Dermis lymphatic vessel endothelial cell (primary cell): ENCODE measurements around the gene GXYLT2. TPM values are rescaled to one million over a fixed set of nuclear protein-coding genes. Genes with fewer than 3 reads are reported as not detected.

Source experiments
- total RNA-seq: library from RNA; depleted of rRNA; stranded (reverse); fragments of >200 nt; gene quantifications from 2 replicates; pipeline ENCODE4 v1.2.1, GENCODE V29; 2014

The GXYLT2 gene, protein sequence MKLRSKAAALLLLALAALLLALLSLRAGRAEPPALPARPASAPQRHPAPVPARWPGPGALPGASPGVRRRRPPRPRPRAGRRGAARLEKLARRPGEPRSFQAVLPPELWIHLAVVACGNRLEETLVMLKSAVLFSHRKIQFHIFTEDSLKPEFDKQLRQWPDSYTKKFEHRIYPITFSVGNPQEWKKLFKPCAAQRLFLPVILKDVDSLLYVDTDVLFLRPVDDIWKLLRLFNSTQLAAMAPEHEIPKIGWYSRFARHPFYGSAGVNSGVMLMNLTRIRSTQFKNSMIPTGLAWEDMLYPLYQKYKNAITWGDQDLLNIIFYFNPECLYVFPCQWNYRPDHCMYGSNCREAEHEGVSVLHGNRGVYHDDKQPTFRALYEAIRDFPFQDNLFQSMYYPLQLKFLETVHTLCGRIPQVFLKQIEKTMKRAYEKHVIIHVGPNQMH
- total RNA-seq: 0.09 and 0.11 TPM in 2 replicates

DNA sequence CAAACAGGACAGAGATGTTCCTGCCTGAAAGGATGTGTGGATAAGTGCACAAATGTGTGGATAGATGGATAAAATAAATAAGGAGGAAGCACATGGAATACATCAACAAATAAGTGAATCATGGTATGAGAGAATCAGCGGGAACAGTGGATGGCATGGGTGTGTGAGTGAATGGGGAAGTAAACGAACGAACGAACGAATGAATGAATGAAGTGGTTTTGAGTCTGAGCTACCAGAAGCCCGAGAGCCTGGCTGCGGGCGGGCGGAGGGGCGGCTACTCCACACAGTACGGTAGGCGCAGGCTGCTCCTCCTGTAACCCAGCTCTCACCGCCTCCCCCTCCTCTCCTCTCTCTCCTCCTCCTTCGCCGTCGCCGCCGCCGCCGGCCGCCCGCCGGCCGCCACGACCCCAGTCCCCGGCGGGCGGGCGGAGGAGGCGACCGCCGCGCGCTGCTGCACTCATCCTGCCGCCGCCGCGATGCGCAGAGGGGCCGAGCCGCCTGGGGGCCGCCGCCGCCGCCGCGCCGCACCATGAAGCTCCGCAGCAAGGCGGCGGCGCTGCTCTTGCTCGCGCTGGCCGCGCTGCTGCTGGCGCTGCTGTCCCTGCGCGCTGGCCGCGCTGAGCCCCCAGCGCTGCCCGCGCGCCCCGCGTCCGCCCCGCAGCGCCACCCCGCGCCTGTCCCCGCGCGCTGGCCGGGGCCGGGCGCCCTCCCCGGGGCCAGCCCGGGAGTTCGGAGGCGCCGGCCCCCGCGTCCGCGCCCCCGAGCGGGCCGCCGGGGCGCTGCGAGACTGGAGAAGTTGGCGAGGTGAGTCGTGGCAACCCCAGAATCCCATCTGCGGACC lies at the start of gene GXYLT2:
GXYLT2 (plus strand) TSS at position 342 of the 841 bp plus-strand sequence; CDS start at position 530, 188 bp downstream.

DNA sequence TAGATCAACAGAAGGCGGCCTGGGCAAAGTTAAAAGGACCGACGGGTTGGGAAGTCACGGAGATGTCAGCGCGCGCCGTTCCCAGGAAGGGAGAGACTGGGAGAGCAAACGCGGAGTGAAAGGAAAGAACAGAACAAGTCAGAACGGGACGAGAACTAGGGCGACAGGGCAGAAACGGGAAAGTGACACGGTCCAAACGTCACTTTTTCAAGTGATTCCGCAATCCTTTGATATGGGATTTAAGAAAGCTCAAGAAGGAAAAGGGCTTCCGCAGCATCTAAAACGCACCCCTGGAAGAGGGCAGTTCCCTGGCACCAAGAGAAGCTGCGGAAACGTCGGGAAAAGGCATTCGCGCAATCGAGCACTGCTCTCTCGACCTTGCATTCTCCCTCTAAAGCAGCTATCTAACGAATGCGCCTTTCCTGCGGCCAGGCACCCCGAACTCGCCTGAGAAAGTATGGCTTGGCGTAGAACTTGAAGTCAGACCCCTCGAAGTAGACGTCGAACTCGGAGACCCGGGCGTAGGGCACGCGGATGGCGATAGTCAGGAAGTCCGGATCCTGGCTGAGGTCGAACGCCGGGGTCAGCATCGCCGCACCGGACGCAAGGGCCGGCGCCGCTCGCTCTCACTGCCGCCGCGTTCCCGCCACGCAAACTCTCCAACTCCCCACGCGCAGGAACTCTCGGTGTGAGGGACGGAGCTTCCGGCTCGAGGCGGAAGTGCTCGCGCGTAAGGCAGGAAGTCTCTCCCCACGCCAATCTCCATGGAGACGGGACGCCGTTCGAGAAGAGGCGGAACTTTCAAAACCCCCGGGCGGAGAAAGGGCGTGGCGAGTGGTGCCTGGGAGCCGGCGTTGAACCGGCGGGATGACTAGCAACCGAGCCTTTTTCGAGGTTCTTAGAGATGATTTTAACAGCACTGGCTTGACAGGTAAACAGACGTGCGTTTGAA lies 39.8 kb upstream of the GXYLT2 start, which contains the start of gene SHQ1:
SHQ1 (minus strand) TSS at position 695 of the 952 bp plus-strand sequence; CDS start at position 590, 105 bp downstream.

DNA sequence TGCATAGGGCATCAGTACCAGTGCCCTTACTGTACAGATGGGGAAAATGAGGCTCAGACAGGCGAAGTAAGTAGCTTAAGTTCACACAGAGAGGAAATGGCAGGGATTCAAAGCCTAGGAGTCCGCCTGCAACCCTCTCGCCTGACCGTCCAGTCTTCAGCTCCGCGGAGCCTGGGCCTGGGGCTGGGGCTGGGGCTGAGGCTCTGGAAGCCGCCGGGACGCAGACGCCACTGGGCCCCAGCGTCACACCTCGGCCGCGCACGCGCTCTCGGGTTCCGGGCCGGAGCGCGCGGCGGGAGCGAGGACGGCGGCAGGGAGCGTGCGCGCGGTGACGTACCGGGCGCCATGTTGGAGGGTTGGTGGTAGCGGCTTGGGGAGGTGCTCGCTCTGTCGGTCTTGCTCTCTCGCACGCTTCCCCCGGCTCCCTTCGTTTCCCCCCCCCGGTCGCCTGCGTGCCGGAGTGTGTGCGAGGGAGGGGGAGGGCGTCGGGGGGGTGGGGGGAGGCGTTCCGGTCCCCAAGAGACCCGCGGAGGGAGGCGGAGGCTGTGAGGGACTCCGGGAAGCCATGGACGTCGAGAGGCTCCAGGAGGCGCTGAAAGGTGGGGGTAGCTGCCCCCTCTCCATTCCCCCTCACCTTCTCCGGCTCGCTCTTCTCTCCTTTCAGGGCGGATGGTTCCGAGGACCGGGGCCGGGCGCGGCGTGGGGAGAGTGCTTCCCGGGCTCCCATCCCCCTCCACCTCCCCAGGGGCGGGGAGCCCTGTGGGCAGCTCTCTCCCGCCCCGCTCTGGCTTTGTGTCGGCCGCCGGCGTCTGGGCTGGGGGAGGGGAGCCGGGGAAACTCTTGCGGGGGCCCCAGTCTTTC lies 108.9 kb downstream of the GXYLT2 start, which contains the start of gene PPP4R2:
PPP4R2 (plus strand) TSS at position 339 of the 861 bp plus-strand sequence; CDS start at position 566, 227 bp downstream.

Other genes with a start within 250 kb of the GXYLT2 start
- gene SHQ1, start 39.6 kb upstream of the GXYLT2 start, total RNA-seq: 14.5 and 21.7 TPM in 2 replicates
- 63.1 and 86.5 TPM in 2 replicates for gene PPP4R2, start 108.8 kb downstream of the GXYLT2 start, total RNA-seq
- gene EBLN2, start 173.6 kb downstream of the GXYLT2 start, total RNA-seq: 3.6 and 4.7 TPM in 2 replicates